Measurements from ENCODE around the gene OPRL1. TPM values are rescaled to one million over a fixed set of nuclear protein-coding genes. Genes with fewer than 3 reads are reported as not detected.
A peak's percentile ranks its signal among the peaks of the same experiment; 100 is the strongest.

Gene OPRL1
- polyA plus RNA-seq, 3 donors: 7.0 to 9.0 (median 8.8) TPM

GRCh38 chr20:64105846-64106434, 26.1 kb downstream of the OPRL1 start:
- no peak overlapping the region for H2AFZ ChIP-seq (ENCODE audit: insufficient read depth, low read depth, low read length, poor library complexity, severe bottlenecking)
- no peak overlapping the region for H3K4me3 ChIP-seq (replicated peaks in 1 of 3; ENCODE audit: low read depth in 2 of 3, low read length in 3 of 3)
- H3K79me2 ChIP-seq (ENCODE audit: insufficient read depth, low read length): no peaks in the 10 kb centered on the region
- intact Hi-C loops (cut with micrococcal nuclease): no loop called here
- TF ChIP-seq CTCF (IDR thresholded peaks at IDR 0.05): no peak
- peaks cover 6 to 27% of the 10 kb centered on the region in 2 donors for H3K27me3 ChIP-seq (ENCODE audit: control insufficient read depth in 2 of 2, insufficient read depth in 2 of 2, low read length in 2 of 2)
- H3K4me3 Mint-ChIP-seq: no peak overlapping the region
- peaks cover 10% of the 10 kb centered on the region for H4K20me1 ChIP-seq (ENCODE audit: insufficient read depth, low read length)
- DNase-seq: no peak
- no peak overlapping the region for H3K9ac ChIP-seq (ENCODE audit: insufficient read depth, low read length, poor library complexity, severe bottlenecking)
- WGBS (ENCODE audit: insufficient coverage): 97% methylated on average over 36 of the region's 39 CpGs
- peaks cover 18% of the 10 kb centered on the region for H3K4me1 Mint-ChIP-seq
- H3K36me3 Mint-ChIP-seq: peaks cover 3 to 6% of the 10 kb centered on the region in 2 donors
- H3K27me3 Mint-ChIP-seq (ENCODE audit: low read depth in 3 of 3): peaks cover 34 to 46% (median 44%) of the 10 kb centered on the region in 3 donors
- no peaks in the 10 kb centered on the region for H3K36me3 ChIP-seq (replicated peaks in 1 of 2; ENCODE audit: control insufficient read depth in 1 of 2, insufficient read depth in 2 of 2, low read length in 2 of 2)
- peaks cover 0 to 2% (median 0%) of the 10 kb centered on the region in 7 donors for H3K9me3 Mint-ChIP-seq
- no peak overlapping the region for H3K27ac ChIP-seq (ENCODE audit: low read depth in 1 of 2, low read length in 2 of 2)
- H3K4me1 ChIP-seq (ENCODE audit: control insufficient read depth in 1 of 2, insufficient read depth in 2 of 2, low read length in 2 of 2): peaks cover 13 to 20% of the 10 kb centered on the region in 2 donors
- H3K9me3 ChIP-seq (replicated peaks in 1 of 2; ENCODE audit: control insufficient read depth in 1 of 2, insufficient read depth in 1 of 2, low read length in 2 of 2): no peaks in the 10 kb centered on the region
- H3K27ac Mint-ChIP-seq: peak overlapping the region in 1 of 7 donors; percentile 45
- H3K4me2 ChIP-seq (replicated peaks; ENCODE audit: extremely low read depth, low read length, poor library complexity, severe bottlenecking): no peak overlapping the region

GRCh38 chr20:64106435-64106961, 26.6 kb downstream of the OPRL1 start:
- Mint-ChIP-seq H3K4me1 (peaks cover 16% of the 10 kb centered on the region), H3K9me3 (peaks cover 0 to 2% (median 0%) of the 10 kb centered on the region in 7 donors), H3K4me3 (no peak overlapping the region), H3K27me3 (ENCODE audit: low read depth in 3 of 3) (peaks cover 30 to 41% (median 40%) of the 10 kb centered on the region in 3 donors), H3K36me3 (peaks cover under 1% of the 10 kb centered on the region in 2 donors), H3K27ac (no peak overlapping the region)
- Histone ChIP-seq H3K27me3 (ENCODE audit: control insufficient read depth in 2 of 2, insufficient read depth in 2 of 2, low read length in 2 of 2) (peaks cover 6 to 21% of the 10 kb centered on the region in 2 donors), H3K36me3 (replicated peaks in 1 of 2; ENCODE audit: control insufficient read depth in 1 of 2, insufficient read depth in 2 of 2, low read length in 2 of 2) (no peaks in the 10 kb centered on the region), H3K4me2 (replicated peaks; ENCODE audit: extremely low read depth, low read length, poor library complexity, severe bottlenecking) (no peak overlapping the region), H3K9ac (ENCODE audit: insufficient read depth, low read length, poor library complexity, severe bottlenecking) (no peak overlapping the region), H3K27ac (ENCODE audit: low read depth in 1 of 2, low read length in 2 of 2) (no peak overlapping the region), H3K4me1 (ENCODE audit: control insufficient read depth in 1 of 2, insufficient read depth in 2 of 2, low read length in 2 of 2) (peaks cover 13 to 20% of the 10 kb centered on the region in 2 donors), H3K4me3 (replicated peaks in 1 of 3; ENCODE audit: low read depth in 2 of 3, low read length in 3 of 3) (no peak overlapping the region), H3K9me3 (replicated peaks in 1 of 2; ENCODE audit: control insufficient read depth in 1 of 2, insufficient read depth in 1 of 2, low read length in 2 of 2) (no peaks in the 10 kb centered on the region), H4K20me1 (ENCODE audit: insufficient read depth, low read length) (peaks cover 4% of the 10 kb centered on the region), H3K79me2 (ENCODE audit: insufficient read depth, low read length) (no peaks in the 10 kb centered on the region), H2AFZ (ENCODE audit: insufficient read depth, low read depth, low read length, poor library complexity, severe bottlenecking) (no peak overlapping the region)
- DNase-seq: no peak
- intact Hi-C loops (cut with micrococcal nuclease): no loop called here
- TF ChIP-seq CTCF (IDR thresholded peaks at IDR 0.05): no peak
- WGBS (ENCODE audit: insufficient coverage): 95% methylated on average over 23 of the region's 28 CpGs

All from CD14-positive monocyte (primary cell).